ENCODE measurements around the gene USP13. TPM values are rescaled to one million over a fixed set of nuclear protein-coding genes. Genes with fewer than 3 reads are reported as not detected.

The USP13 gene
- total RNA-seq, 1 experiment from 2014 or later, result 14.8 TPM

GRCh38 chr3:179606534-179607085 lies 46.2 kb upstream of the USP13 start:
- H2AFZ ChIP-seq (ENCODE audit: low read length), result no peak overlapping the region
- peaks cover 76% of the 10 kb centered on the region for H3K79me2 ChIP-seq (ENCODE audit: low read length)
- no peaks in the 10 kb centered on the region for H3K9me2 ChIP-seq (replicated peaks; ENCODE audit: low read length)
- TF ChIP-seq, protein P1, sequence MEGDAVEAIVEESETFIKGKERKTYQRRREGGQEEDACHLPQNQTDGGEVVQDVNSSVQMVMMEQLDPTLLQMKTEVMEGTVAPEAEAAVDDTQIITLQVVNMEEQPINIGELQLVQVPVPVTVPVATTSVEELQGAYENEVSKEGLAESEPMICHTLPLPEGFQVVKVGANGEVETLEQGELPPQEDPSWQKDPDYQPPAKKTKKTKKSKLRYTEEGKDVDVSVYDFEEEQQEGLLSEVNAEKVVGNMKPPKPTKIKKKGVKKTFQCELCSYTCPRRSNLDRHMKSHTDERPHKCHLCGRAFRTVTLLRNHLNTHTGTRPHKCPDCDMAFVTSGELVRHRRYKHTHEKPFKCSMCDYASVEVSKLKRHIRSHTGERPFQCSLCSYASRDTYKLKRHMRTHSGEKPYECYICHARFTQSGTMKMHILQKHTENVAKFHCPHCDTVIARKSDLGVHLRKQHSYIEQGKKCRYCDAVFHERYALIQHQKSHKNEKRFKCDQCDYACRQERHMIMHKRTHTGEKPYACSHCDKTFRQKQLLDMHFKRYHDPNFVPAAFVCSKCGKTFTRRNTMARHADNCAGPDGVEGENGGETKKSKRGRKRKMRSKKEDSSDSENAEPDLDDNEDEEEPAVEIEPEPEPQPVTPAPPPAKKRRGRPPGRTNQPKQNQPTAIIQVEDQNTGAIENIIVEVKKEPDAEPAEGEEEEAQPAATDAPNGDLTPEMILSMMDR (conservative IDR thresholded peaks at IDR 0.05; ENCODE audit: low read depth, low read length), result no peak
- TF ChIP-seq EZH2 (IDR thresholded peaks at IDR 0.05; ENCODE audit: low read length, unreplicated experiment) (no peak), EZH2phosphoT487 (IDR thresholded peaks at IDR 0.05; ENCODE audit: borderline replicate concordance, low read length) (no peak)
- intact Hi-C loops (cut with micrococcal nuclease), result no loop called here
- ATAC-seq (no peak), DNase-seq (no peak)
- no peaks in the 10 kb centered on the region for H3K27me3 ChIP-seq (ENCODE audit: low read length)
- H3K27ac ChIP-seq (ENCODE audit: low read length), result no peak overlapping the region
- POLR2A ChIA-PET (ENCODE audit: unreplicated experiment), result interaction anchor here (0.6 kb wide), 1 partner anchor 44 kb away, joined by 9 read pairs; no protein-coding TSS in a partner anchor
- no TSS peak for BruUV-seq (replicated peaks)
- CTCF ChIA-PET, result no interaction called here
- no peak overlapping the region for H3K4me2 ChIP-seq (ENCODE audit: low read length)
- H3K4me1 ChIP-seq (ENCODE audit: insufficient read depth, low read length), result peaks cover 13% of the 10 kb centered on the region
- H4K20me1 ChIP-seq (ENCODE audit: low read length), result no peaks in the 10 kb centered on the region
- H3K36me3 ChIP-seq (ENCODE audit: low read depth, low read length), result peaks cover 8% of the 10 kb centered on the region; the same call in 1 of the 2 replicates
- H3K9me3 ChIP-seq (ENCODE audit: low read length), result no peaks in the 10 kb centered on the region
- no peak overlapping the region for H3K4me3 ChIP-seq (ENCODE audit: low read length)
- H3F3A ChIP-seq (ENCODE audit: low read length, unreplicated experiment), result no peaks in the 10 kb centered on the region
- no peak overlapping the region for H3K9ac ChIP-seq (ENCODE audit: low read length)

- ChIA-PET POLR2A (ENCODE audit: unreplicated experiment) (no interaction called here), CTCF (no interaction called here)
- H3K27me3 ChIP-seq (ENCODE audit: low read length), result no peaks in the 10 kb centered on the region
- H3K4me1 ChIP-seq (ENCODE audit: insufficient read depth, low read length), result 0 out of 2 replicates have a peak, but pooled peaks cover 4% of the 10 kb centered on the region
- no peak overlapping the region for H3K27ac ChIP-seq (ENCODE audit: low read length)
- intact Hi-C loops (cut with micrococcal nuclease), result no loop called here
- H3K9me3 ChIP-seq (ENCODE audit: low read length), result no peaks in the 10 kb centered on the region
- no peaks in the 10 kb centered on the region for H3K9me2 ChIP-seq (replicated peaks; ENCODE audit: low read length)
- no peak overlapping the region for H3K4me3 ChIP-seq (ENCODE audit: low read length)
- ATAC-seq, result no peak
- peaks cover 58% of the 10 kb centered on the region for H3K79me2 ChIP-seq (ENCODE audit: low read length)
- no peak for DNase-seq
- H3K36me3 ChIP-seq (ENCODE audit: low read depth, low read length), result peaks cover 4% of the 10 kb centered on the region; the same call in 1 of the 2 replicates
- no peak overlapping the region for H3K9ac ChIP-seq (ENCODE audit: low read length)
- H4K20me1 ChIP-seq (ENCODE audit: low read length), result no peaks in the 10 kb centered on the region
- H3K4me2 ChIP-seq (ENCODE audit: low read length), result no peak overlapping the region
- H3F3A ChIP-seq (ENCODE audit: low read length, unreplicated experiment), result no peaks in the 10 kb centered on the region
- no peak for TF ChIP-seq EZH2phosphoT487 (IDR thresholded peaks at IDR 0.05; ENCODE audit: borderline replicate concordance, low read length)
- no TSS peak for BruUV-seq (replicated peaks)
- no peak overlapping the region for H2AFZ ChIP-seq (ENCODE audit: low read length)
These were observed 43.7 kb upstream of the USP13 start for GRCh38 chr3:179608931-179609720.

DNA sequence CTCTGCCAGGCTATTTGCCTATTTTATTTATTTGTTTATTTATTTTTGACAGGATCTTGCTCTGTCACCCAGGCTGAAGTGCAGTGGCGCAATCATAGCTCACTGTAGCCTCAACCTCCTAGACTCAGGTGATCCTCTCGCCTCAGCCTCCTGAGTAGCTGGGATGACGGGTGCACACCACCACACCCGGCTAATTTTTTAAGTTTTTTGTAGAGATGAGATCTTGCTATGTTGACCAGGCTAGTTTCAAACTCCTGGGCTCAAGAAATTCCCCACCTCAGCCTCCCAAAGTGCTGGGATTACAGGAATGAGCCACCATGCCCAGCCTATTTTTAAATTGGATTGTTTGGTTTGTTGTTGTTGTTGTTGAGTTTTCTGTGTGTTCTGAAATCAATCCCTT lies 42.8 kb upstream of the USP13 start:
- BruUV-seq (replicated peaks), result no TSS peak
- no peaks in the 10 kb centered on the region for H3K9me3 ChIP-seq (ENCODE audit: low read length)
- peaks cover 4% of the 10 kb centered on the region; the same call in 1 of the 2 replicates for H3K36me3 ChIP-seq (ENCODE audit: low read depth, low read length)
- H3K27ac ChIP-seq (ENCODE audit: low read length), result no peak overlapping the region
- TF ChIP-seq, protein P1 (conservative IDR thresholded peaks at IDR 0.05; ENCODE audit: low read depth, low read length), result no peak
- no peak for TF ChIP-seq EZH2 (IDR thresholded peaks at IDR 0.05; ENCODE audit: low read length, unreplicated experiment)
- no peak for TF ChIP-seq EZH2phosphoT487 (IDR thresholded peaks at IDR 0.05; ENCODE audit: borderline replicate concordance, low read length)
- ATAC-seq, result no peak
- no peaks in the 10 kb centered on the region for H3F3A ChIP-seq (ENCODE audit: low read length, unreplicated experiment)
- no peak for DNase-seq
- no peak overlapping the region for H3K9ac ChIP-seq (ENCODE audit: low read length)
- H3K9me2 ChIP-seq (replicated peaks; ENCODE audit: low read length), result no peaks in the 10 kb centered on the region
- H3K4me2 ChIP-seq (ENCODE audit: low read length), result no peak overlapping the region
- no peak overlapping the region for H2AFZ ChIP-seq (ENCODE audit: low read length)
- intact Hi-C loops (cut with micrococcal nuclease), result no loop called here
- ChIA-PET POLR2A (ENCODE audit: unreplicated experiment) (no interaction called here), CTCF (no interaction called here)
- no peaks in the 10 kb centered on the region for H4K20me1 ChIP-seq (ENCODE audit: low read length)
- H3K27me3 ChIP-seq (ENCODE audit: low read length), result no peaks in the 10 kb centered on the region
- H3K4me1 ChIP-seq (ENCODE audit: insufficient read depth, low read length), result 0 out of 2 replicates have a peak, but pooled peaks cover 4% of the 10 kb centered on the region
- peaks cover 54% of the 10 kb centered on the region for H3K79me2 ChIP-seq (ENCODE audit: low read length)
- no peak overlapping the region for H3K4me3 ChIP-seq (ENCODE audit: low read length)

Measured in PC-3 (cell line).